GM21737 (cell line): ENCODE results near the gene CHI3L1.

ENCODE experiments used
- ATAC-seq: cut with Tn5 transposase; IDR thresholded peaks from one replicate; pipeline ENCODE4 v1.9.1; 2021; ENCODE audit warnings: mild to moderate bottlenecking, moderate library complexity; ENCODE audit not compliant: unreplicated experiment

Gene CHI3L1

GRCh38 chr1:203169770-203170520, 16.6 kb downstream of the CHI3L1 start:
- no peak for ATAC-seq

DNA sequence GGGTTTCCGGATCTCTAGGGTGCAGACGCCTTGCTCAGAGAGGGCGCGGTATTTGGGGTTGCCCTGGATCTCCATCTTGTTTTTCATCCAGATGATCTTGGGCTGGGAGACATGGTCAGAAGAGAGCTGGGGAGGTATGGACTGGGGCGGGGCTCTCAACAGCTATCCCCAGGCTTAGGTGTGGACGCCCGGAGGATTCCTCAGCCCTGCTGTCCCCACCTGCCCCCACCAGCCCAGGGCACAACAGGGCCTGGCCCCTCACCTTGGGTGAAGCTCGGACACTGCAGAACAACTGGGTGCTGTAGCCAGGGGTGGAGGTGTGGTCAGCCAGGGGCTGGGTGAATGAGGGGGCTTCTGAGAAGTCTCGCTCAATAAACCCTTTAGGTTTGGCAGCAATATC, 17.5 kb downstream of the CHI3L1 start:
- no peak for ATAC-seq

DNA sequence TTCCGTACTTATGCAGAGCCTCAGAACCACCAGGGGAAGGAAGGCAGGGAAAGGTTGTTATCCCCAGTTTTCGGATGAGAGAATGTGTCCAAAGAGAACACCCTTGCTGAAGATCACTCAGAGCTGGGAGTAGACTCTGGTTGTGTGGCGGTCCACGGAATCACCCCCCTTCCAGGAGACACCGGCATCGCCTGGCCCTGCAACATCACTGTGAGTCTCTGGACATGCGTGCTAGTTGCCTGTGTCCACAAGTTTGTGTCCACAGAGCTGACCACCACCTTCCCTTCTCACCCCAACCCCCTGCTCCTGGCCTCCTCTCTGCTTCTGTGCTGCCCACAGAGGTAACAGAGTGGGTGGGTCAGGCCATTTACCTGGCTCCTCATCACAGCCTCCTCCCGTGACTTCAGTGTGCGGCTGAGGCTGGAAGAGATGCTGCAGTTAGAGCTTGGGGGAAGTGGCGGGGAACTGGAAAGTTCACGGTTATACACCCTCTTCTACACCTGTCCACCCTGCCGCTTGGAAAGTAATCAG, 18.2 kb downstream of the CHI3L1 start:
- ATAC-seq, result no peak

- ATAC-seq, result no peak
These were observed 18.6 kb downstream of the CHI3L1 start for GRCh38 chr1:203167913-203168200.

GRCh38 chr1:203167026-203167912, 19.2 kb downstream of the CHI3L1 start:
- ATAC-seq, result no peak

GRCh38 chr1:203166192-203166940, 20.1 kb downstream of the CHI3L1 start:
- no peak for ATAC-seq

GRCh38 chr1:203165800-203166161, 20.7 kb downstream of the CHI3L1 start:
- no peak for ATAC-seq

GRCh38 chr1:203165101-203165799, 21.3 kb downstream of the CHI3L1 start:
- ATAC-seq, result no peak

- ATAC-seq, result no peak
These were observed 22.4 kb downstream of the CHI3L1 start for GRCh38 chr1:203163891-203164635.

- ATAC-seq, result no peak
These were observed 24.1 kb downstream of the CHI3L1 start for GRCh38 chr1:203162403-203162802.

- no peak for ATAC-seq
These were observed 24.8 kb downstream of the CHI3L1 start for GRCh38 chr1:203161703-203162102.

GRCh38 chr1:203161175-203161574, 25.3 kb downstream of the CHI3L1 start:
- ATAC-seq, result no peak

DNA sequence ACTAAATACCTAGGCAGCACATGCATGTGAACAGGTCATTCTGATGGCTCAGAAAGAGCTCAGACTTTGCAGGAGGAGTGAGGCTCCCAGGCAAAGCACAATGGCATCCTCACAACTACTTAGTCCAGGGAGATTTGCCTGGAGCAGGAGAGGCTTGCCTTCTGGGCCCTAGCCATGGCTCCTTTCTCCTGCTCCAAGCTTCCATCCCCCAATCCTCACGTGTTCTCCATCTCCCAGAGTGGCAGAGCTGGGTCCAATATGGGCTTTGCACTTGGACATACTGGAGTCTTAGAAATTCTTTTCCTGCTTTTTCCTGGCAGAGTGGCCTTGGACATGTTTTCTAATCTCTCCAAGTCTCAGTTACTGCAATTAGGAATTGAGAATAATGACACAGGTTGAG, 26.7 kb downstream of the CHI3L1 start:
- no peak for ATAC-seq

- ATAC-seq, result no peak
These were observed 27.4 kb downstream of the CHI3L1 start for GRCh38 chr1:203158960-203159665.

DNA sequence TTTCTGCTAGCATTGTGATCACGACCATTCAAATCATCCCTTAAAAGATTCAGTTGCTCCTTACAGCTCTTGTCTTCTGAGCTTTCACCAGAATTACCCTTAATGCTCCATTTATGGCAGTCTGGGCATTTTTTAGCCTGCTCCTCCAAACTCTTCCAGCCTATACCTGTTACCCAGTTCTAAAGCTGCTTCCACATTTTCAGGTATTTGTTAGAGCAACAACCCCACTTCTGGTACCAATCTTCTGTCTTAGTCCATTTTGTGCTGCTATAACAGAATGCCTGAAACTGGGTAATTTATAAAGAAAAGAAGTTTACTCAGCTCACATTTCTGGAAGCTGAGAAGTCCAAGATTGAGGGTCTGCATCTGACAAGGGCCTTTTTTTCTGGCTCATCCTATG, 28.1 kb downstream of the CHI3L1 start:
- no peak for ATAC-seq

DNA sequence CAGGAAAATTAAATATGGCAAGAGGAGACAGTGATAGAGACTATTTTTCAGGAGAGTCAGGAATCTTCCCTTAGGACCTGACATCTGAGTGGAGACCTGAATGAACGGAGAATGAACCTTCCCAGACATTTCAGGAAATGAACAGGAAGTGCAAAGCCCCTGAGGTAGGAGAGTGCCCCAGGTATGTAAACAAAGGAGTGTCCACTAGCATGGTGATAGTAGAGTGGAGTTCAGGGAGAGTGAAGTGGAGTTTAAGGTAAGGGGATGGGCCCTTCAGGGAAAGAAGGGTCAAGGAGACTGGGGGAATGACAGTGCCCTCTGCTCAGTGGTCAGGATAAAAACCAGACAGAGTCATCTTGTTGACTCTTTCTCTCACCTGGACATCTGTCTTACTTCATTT, 30.2 kb downstream of the CHI3L1 start:
- ATAC-seq, result no peak

GRCh38 chr1:203153989-203154821, 32.3 kb downstream of the CHI3L1 start:
- no peak for ATAC-seq
